ENCODE data around the gene TBX21.

The TBX21 gene

DNA sequence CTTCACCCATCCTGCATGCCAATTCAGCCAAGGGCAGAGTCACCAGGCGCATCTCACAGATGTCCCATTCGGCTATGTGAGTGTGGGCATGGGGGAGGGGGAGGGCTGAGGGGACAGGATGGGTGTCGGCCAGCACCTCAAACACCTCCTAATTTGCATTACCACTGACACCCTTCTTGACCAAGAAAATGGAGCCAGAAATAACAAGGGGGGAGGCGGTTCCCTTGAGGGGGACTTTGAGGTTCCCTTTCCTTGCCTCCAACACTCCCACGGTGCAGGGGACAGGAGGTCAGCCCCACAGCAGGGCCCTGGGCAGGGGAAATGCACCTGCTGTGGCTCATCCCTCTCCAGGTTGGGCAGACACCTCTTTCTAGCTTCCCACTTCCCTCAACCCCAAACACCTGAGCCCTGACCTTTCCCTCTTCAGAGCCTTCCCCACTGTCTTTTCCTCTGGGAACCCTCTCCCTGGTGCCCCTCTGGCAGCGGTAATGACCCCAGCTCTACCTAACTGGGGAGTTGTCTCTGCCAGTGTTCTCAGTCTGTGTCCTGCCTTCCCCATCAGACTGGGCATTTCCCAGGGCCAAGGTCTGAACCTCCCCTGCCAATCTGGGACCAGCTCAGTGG is 18.2 kb upstream of the TBX21 start:
- DNase-seq = peak; percentile 55

DNA sequence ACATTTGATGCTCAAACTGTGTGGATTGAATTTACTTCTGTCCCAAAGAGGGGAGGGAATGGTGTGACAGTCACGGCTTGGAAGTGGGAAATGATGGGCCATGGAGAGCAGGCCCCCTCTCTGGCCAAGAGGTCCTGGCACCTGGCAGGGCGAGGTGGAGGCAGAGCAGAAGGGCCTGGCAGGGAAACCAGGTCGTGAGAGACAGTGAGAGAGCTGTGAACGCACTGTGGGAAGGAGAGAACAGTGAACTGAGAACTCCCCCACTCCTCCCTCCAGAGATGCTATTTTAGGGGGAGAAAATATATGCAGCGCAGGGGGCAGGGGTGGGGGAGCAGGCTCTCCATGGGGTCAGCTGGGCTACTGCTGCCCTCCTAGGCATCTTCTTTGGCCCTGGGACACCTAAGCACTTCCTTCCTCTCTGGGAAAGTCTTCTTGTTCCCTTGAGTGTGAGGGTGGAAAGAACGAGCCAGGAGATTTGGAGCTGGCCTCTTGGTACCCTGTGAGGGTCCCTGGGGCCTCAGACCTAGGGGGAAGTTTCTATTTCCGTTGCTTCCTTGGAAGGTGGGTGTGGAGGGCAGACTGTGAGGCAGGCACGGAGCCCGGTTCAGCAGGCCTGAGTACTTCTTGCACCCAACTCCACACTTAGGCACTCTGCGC is 17.2 kb upstream of the TBX21 start:
- DNase-seq = no peak

DNA sequence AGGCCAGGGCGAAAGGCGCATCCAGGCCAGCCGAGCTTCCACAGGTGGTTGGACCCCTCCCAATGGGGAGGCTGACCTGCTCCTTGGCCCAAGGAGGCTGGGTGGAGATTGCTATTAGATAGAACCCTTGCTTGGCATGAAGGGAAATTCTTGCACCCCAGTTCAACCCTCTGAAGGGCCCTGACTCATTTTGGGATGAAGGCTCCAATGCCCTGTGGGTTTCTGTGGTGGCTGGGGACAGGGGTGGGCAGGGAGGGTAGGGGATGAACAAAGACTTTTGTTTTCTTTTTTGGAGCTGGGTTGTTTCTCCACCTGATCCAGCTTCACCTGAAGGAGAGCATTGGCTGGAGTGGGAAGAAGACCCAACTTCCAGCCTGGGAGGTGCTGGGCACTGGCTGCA is 16.7 kb upstream of the TBX21 start:
- no peak for DNase-seq

- peak; percentile 42 for DNase-seq
These were observed 15.8 kb upstream of the TBX21 start for GRCh38 chr17:47717261-47717697.

DNA sequence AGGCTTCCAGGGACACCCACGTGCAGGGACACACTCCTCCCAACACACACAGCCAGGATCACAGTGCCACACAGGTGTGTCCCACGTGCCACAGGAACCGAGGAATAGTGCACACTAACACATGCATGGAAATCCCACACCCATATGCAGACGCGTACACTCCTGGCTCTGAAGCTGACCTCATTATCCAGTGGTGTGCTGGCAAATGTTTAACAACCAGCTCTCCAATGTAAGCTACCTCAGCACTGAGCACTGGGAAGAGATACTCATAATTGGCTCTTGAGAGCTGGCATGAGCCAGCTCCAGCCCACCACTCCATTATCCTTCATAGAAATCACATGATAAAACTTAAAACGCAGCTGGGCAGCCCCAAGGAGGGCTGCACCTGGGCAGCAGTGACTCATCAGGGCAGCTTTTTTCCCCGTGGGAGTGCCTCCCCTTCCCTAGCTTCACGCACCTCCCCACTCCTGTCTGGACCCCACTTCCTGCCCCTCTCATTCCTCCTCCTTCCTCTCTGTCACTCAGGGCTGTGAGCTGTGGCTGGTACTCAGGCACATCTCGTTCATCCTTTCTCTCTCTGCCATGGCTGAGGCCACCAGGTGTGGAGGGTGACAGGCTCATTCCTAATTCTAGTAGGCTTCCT is 14.9 kb upstream of the TBX21 start:
- no peak for DNase-seq

DNA sequence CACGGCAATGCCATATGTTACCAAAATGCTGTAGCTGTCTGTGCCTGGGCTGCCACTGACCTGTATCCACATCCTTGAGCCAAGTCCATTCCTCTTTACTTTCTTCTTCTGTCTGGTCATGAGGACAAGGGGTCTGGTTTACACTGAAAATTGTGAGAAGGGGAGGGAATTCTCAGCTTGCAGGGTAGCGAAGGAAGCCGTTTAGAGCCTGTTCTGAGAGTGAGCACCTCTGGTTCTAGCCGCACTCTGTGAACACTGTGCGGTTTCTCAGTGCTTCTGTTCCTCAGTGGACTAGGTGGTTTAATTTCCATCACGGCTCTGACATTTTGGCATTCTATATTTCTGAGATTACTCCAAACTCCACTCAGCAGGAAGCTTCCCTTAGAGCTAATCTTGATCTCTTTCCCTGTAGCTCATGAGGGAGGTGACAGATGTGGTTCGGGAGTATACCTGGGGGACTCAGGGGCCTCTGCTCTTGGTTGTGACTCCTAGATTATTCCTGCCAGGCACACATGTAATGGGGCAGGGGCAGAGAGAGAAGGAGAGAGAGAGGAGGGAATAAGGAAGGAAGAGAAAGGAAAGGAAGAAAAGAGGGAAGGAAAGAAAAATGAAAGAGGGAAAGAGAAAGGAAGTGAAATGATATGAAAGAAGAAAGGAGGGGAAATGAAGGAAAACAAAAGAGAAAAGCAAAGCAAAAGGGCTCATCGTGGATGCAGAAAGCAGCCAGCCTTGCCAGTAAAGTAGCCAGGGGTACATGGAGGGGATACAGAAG is 14.2 kb upstream of the TBX21 start:
- no peak for DNase-seq

DNA sequence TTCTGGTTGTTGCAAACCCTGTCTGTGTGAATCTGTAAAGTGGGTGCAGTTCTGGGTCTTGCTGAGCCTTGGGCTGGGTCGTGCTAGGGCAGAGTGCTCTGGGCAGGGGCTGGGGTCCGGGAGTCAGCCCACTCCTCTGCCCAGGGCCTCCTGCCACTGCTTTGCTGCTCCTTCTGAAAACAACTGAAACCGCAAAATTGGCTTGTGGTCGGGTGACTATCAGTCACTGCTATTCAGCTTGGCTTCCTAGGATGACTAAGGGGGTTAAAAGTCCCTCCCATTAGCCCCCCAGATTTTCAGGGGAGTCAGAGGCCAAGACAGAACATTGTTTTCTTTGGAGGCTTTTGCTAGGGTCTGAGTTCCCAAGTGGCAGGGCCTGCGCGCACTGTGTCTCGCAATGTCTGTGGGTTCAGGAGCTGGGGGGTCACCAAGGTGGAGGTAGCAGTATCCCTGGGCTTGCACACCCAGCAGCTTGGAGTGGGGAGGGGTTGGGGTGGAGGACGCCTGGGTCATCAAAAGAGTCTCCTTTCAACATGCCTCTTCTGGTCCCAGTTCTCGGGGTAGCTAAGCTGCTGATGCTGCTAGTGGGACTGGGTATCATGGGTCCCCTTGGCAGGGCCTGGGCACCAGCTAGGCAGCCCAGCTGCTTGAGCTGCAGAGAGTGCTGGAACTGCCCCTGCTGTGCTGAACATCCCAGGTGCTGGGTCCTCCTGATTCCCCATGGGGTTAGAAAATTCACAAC is 13.5 kb upstream of the TBX21 start:
- DNase-seq = peak; percentile 42

- DNase-seq = no peak
These were observed 12.8 kb upstream of the TBX21 start for GRCh38 chr17:47720196-47720595.

DNA sequence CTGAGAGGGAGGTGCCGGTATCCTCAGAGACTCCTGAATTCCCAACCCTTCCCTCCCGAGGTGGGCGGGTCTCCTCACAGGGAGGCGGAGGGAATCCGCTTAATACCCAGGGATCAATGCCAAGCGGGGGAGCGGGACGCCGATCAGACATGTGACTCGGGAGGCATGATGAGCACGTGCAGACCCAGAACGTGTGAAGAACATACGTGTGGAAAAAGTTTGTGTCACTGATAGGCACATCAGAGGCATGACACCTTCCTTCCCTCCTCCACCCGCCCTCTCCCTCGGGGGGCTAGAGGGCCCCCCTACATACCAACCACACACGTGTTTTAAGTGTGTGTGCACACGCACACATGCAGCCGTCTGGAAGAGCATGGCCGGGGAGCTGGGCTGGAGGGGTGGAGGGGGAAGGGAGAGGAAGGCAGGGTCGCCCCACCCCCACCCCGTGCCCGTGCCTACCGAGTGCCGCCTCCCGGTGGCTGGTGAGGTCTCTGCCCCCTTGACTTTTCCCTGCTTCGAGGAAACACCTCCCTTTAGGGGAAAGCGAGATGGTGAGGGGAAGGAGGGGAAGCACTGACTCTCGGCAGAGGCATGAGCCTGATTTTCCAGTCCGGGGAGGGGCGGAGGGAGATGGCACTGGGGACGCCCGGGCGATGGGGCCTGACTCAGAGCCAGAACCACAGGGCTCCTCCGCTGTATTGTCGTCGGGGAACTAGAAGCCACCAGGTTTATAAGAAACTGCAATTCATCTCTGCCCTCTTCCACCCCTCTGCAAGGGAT is 12.1 kb upstream of the TBX21 start:
- DNase-seq = peak; percentile 75

- no peak for DNase-seq
These were observed 11.3 kb upstream of the TBX21 start for GRCh38 chr17:47721725-47722124.

DNA sequence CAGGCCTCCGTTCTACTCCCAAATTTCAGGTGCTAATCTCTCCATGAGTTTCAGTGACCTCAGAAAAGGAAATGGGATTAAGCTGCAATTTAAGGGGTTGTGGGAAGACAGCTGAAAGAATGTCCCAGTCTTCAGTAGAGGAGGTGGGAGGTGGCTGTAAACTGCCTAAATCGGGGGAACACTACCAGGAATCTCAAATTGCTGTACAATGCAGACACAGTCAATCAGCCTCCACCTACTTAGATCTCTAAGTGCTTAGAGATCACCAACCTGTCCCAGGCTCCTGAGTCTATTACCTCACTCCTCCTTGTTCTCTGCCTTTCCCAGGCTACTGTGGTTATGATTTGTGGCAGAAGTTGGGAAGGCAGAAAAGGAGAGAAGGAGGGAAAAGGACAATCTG is 8.3 kb upstream of the TBX21 start:
- no peak for DNase-seq

- DNase-seq = no peak
These were observed 7.5 kb upstream of the TBX21 start for GRCh38 chr17:47725446-47726111.

GRCh38 chr17:47726796-47727703 is 6.0 kb upstream of the TBX21 start:
- no peak for DNase-seq

GRCh38 chr17:47727704-47728036 is 5.4 kb upstream of the TBX21 start:
- no peak for DNase-seq

GRCh38 chr17:47728214-47728877 is 4.7 kb upstream of the TBX21 start:
- DNase-seq = no peak

DNA sequence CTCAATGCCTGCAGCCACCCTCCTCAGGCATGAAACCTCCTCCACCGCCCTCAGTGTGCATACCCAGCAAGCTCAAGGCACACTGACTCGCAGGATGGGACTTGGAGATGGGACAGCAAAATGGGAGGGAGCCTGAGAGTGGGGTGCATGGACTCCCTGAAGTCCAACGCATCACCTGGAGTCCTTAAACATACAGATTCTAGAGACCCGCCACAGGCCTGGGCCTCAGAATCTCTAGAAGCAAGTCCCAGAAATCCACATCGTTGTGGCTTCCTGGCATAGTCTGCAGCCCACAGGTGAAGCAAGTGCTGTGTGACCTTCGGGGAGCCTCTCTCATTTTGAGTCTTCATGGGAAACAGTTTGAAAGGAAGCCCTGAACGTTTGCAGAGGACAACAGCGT is 3.6 kb upstream of the TBX21 start:
- no peak for DNase-seq

GRCh38 chr17:47730681-47731080 is 2.4 kb upstream of the TBX21 start:
- DNase-seq = no peak

DNA sequence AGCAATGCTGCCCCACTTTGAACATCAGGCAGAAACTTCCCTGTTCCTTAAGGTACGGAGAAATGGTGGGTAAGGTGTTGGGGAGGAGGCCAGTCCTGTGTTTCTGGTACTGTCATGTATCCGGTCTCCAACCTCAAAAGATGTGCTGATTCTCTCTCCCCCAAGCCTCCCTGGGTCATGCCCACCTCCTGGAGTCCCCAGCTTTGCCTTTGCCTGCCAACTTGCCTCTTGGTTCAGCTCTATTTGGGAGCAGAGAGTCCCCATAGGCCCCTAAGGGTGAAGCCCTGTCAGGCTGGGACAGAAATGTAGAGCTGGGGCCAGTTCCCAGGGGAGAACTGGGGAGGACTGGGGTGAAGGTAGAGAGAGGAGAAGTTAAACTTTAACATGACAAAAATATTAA is 1.6 kb upstream of the TBX21 start:
- no peak for DNase-seq

- DNase-seq = no peak
These were observed 513 bp upstream of the TBX21 start for GRCh38 chr17:47732399-47733046.
